HUES64 (cell line): ENCODE data around the gene PARPBP.
"Not testable (repeated sequence)": the region's sequence is repeated elsewhere in the genome, so short reads cannot be mapped to it uniquely, and the experiment has no call there.

ENCODE experiments used
- H3K27ac ChIP-seq: 2 replicates; pipeline ENCODE4 v1.7.0; 2013; ENCODE audit warnings: low read depth, low read length, inconsistent platforms
- H3K27me3 ChIP-seq: 2 replicates; pipeline ENCODE4 v1.6.1; 2013; ENCODE audit warnings: mild to moderate bottlenecking, low read length; ENCODE audit not compliant: insufficient read depth
- H3K36me3 ChIP-seq: 2 replicates; pipeline ENCODE4 v1.6.1; 2013; ENCODE audit warnings: mild to moderate bottlenecking, low read length; ENCODE audit not compliant: insufficient read depth
- H3K4me1 ChIP-seq: 2 replicates; pipeline ENCODE4 v1.6.1; 2013; ENCODE audit warnings: mild to moderate bottlenecking, low read length, moderate library complexity; ENCODE audit not compliant: insufficient read depth
- H3K4me3 ChIP-seq: 2 replicates; pipeline ENCODE4 v1.5.1; 2013; ENCODE audit warnings: mild to moderate bottlenecking, low read length, moderate library complexity
- H3K9ac ChIP-seq: 2 replicates; pipeline ENCODE4 v1.6.1; 2013; ENCODE audit warnings: mild to moderate bottlenecking, low read depth, low read length
- H3K9me3 ChIP-seq: 2 replicates; pipeline ENCODE4 v1.6.1; 2013; ENCODE audit warnings: low read depth, low read length; ENCODE audit not compliant: insufficient read depth
- WGBS: fragments of 150-250, 120-280 bp; methylation state at CpG from one replicate; pipeline ENCODE4 v1.1.7; 2013; ENCODE audit warnings: missing lambda C conversion rate; 5-methylcytosine and 5-hydroxymethylcytosine counted together

Gene PARPBP

GRCh38 chr12:102202556-102202955, 82.6 kb downstream of the PARPBP start:
- Histone ChIP-seq H3K9me3 (peaks cover 11% of the 10 kb centered on the region; the same call in 1 of the 2 replicates), H3K36me3 (peaks cover 27% of the 10 kb centered on the region), H3K9ac (no peak overlapping the region), H3K4me3 (no peak overlapping the region), H3K27me3 (no peaks in the 10 kb centered on the region), H3K27ac (no peak overlapping the region), H3K4me1 (no peaks in the 10 kb centered on the region)
- 100% methylated on average over 2 of the region's 4 CpGs for WGBS

- H3K36me3 ChIP-seq, result peaks cover 39% of the 10 kb centered on the region
- H3K27me3 ChIP-seq, result no peaks in the 10 kb centered on the region
- H3K27ac ChIP-seq, result no peak overlapping the region
- H3K9ac ChIP-seq, result no peak overlapping the region
- H3K4me1 ChIP-seq, result no peaks in the 10 kb centered on the region
- WGBS, result over 99% methylated on average over 2 of the region's 2 CpGs
- no peak overlapping the region for H3K4me3 ChIP-seq
- H3K9me3 ChIP-seq, result peaks cover 25% of the 10 kb centered on the region
These were observed 84.0 kb downstream of the PARPBP start for GRCh38 chr12:102204025-102204424.

- whole genome bisulfite sequencing, result 92% methylated on average over 4 of the region's 5 CpGs
- H3K4me3 ChIP-seq, result no peak overlapping the region
- H3K4me1 ChIP-seq, result no peaks in the 10 kb centered on the region
- H3K36me3 ChIP-seq, result no peaks in the 10 kb centered on the region
- no peak overlapping the region for H3K27ac ChIP-seq
- no peak overlapping the region for H3K9ac ChIP-seq
- H3K27me3 ChIP-seq, result no peaks in the 10 kb centered on the region
- H3K9me3 ChIP-seq, result no peaks in the 10 kb centered on the region
These were observed 96.2 kb downstream of the PARPBP start for GRCh38 chr12:102215992-102216691.

- Histone ChIP-seq H3K36me3 (no peaks in the 10 kb centered on the region), H3K4me1 (no peaks in the 10 kb centered on the region), H3K27ac (no peak overlapping the region), H3K27me3 (no peaks in the 10 kb centered on the region), H3K4me3 (no peak overlapping the region), H3K9ac (no peak overlapping the region), H3K9me3 (no peaks in the 10 kb centered on the region)
These were observed 100.8 kb downstream of the PARPBP start for GRCh38 chr12:102220736-102221135.

- WGBS, result 89% methylated on average over 5 of the region's 5 CpGs
These were observed 108.0 kb downstream of the PARPBP start for GRCh38 chr12:102227954-102228353.

GRCh38 chr12:102232036-102232435, 112.1 kb downstream of the PARPBP start:
- H3K4me1 ChIP-seq, result peaks cover 14% of the 10 kb centered on the region
- H3K9me3 ChIP-seq, result no peaks in the 10 kb centered on the region
- H3K36me3 ChIP-seq, result no peaks in the 10 kb centered on the region
- H3K27ac ChIP-seq, result no peak overlapping the region
- H3K9ac ChIP-seq, result no peak overlapping the region
- H3K27me3 ChIP-seq, result no peaks in the 10 kb centered on the region
- no peak overlapping the region for H3K4me3 ChIP-seq

More at GRCh38 chr12:102227954-102228353, 108.0 kb downstream of the PARPBP start:
- Histone ChIP-seq H3K27ac (no peak overlapping the region), H3K9ac (no peak overlapping the region), H3K4me1 (peaks cover 10% of the 10 kb centered on the region; the same call in 1 of the 2 replicates), H3K36me3 (no peaks in the 10 kb centered on the region), H3K4me3 (no peak overlapping the region), H3K9me3 (no peaks in the 10 kb centered on the region), H3K27me3 (no peaks in the 10 kb centered on the region)

GRCh38 chr12:102232446-102232845, 112.5 kb downstream of the PARPBP start:
- Histone ChIP-seq H3K9me3 (no peaks in the 10 kb centered on the region), H3K4me1 (peaks cover 14% of the 10 kb centered on the region), H3K36me3 (no peaks in the 10 kb centered on the region), H3K27me3 (no peaks in the 10 kb centered on the region), H3K4me3 (no peak overlapping the region), H3K27ac (no peak overlapping the region), H3K9ac (no peak overlapping the region)
- WGBS, result 91% methylated on average over 1 of the region's 1 CpG

GRCh38 chr12:102234599-102234998, 114.6 kb downstream of the PARPBP start:
- Histone ChIP-seq H3K9me3 (no peaks in the 10 kb centered on the region), H3K36me3 (no peaks in the 10 kb centered on the region), H3K27ac (no peak overlapping the region), H3K4me1 (peaks cover 14% of the 10 kb centered on the region), H3K4me3 (no peak overlapping the region), H3K27me3 (no peaks in the 10 kb centered on the region), H3K9ac (no peak overlapping the region)
- WGBS, result 92% methylated on average over 2 of the region's 2 CpGs

GRCh38 chr12:102240859-102241258, 120.9 kb downstream of the PARPBP start:
- 100% methylated on average over 1 of the region's 2 CpGs for WGBS
- H3K36me3 ChIP-seq, H3K27ac ChIP-seq, H3K9ac ChIP-seq, H3K9me3 ChIP-seq, H3K4me3 ChIP-seq, H3K4me1 ChIP-seq, H3K27me3 ChIP-seq: not testable (repeated sequence)
